ENCODE data around the gene ITFG2. TPM values are rescaled to one million over a fixed set of nuclear protein-coding genes. Genes with fewer than 3 reads are reported as not detected.
"Not testable (repeated sequence)": the region's sequence is repeated elsewhere in the genome, so short reads cannot be mapped to it uniquely, and the experiment has no call there.

The ITFG2 gene
- total RNA-seq (ENCODE audit: low replicate concordance), result 19.1 and 32.6 TPM in 2 replicates

- TF ChIP-seq CTCF (IDR thresholded peaks at IDR 0.05; ENCODE audit: insufficient read depth, low read length), result no peak
- peak; percentile 98 for DNase-seq (ENCODE audit: low read depth)
- H3K4me3 ChIP-seq (ENCODE audit: low read depth, low read length), result peak within 1 kb of the TSS; percentile 96
Measured at GRCh38 chr12:2812290-2813213, at the start of gene ITFG2. ITFG2 (plus strand) TSS chr12:2812668; CDS start chr12:2812761, 93 bp downstream.

GRCh38 chr12:2764398-2764797 is 48.1 kb upstream of the ITFG2 start:
- no peak for DNase-seq (ENCODE audit: low read depth)
- H3K4me3 ChIP-seq (ENCODE audit: low read depth, low read length), result no peak overlapping the region
- no peak for TF ChIP-seq CTCF (IDR thresholded peaks at IDR 0.05; ENCODE audit: insufficient read depth, low read length)

- no peak overlapping the region for H3K4me3 ChIP-seq (ENCODE audit: low read depth, low read length)
- TF ChIP-seq CTCF (IDR thresholded peaks at IDR 0.05; ENCODE audit: insufficient read depth, low read length), result no peak
- DNase-seq (ENCODE audit: low read depth), result no peak
Measured at GRCh38 chr12:2765052-2765451, 47.4 kb upstream of the ITFG2 start.

GRCh38 chr12:2765608-2766007 is 46.9 kb upstream of the ITFG2 start:
- DNase-seq (ENCODE audit: low read depth), result no peak
- H3K4me3 ChIP-seq (ENCODE audit: low read depth, low read length), result no peak overlapping the region
- TF ChIP-seq CTCF (IDR thresholded peaks at IDR 0.05; ENCODE audit: insufficient read depth, low read length), result no peak

GRCh38 chr12:2768224-2768961 is 44.1 kb upstream of the ITFG2 start:
- TF ChIP-seq CTCF (IDR thresholded peaks at IDR 0.05; ENCODE audit: insufficient read depth, low read length), result no peak
- H3K4me3 ChIP-seq (ENCODE audit: low read depth, low read length), result no peak overlapping the region
- no peak for DNase-seq (ENCODE audit: low read depth)

- no peak overlapping the region for H3K4me3 ChIP-seq (ENCODE audit: low read depth, low read length)
- no peak for DNase-seq (ENCODE audit: low read depth)
- TF ChIP-seq CTCF (IDR thresholded peaks at IDR 0.05; ENCODE audit: insufficient read depth, low read length), result no peak
Measured at GRCh38 chr12:2769866-2770533, 42.5 kb upstream of the ITFG2 start.

GRCh38 chr12:2770544-2770943 is 41.9 kb upstream of the ITFG2 start:
- DNase-seq (ENCODE audit: low read depth); H3K4me3 ChIP-seq (ENCODE audit: low read depth, low read length): not testable (repeated sequence)
